Measurements from ENCODE around the gene KNOP1.

The KNOP1 gene

GRCh38 chr16:19717741-19718623 lies at the start of gene KNOP1, which contains the start of gene IQCK:
TSS of gene KNOP1 (minus strand) at chr16:19718227. CDS start at chr16:19715035, 3,192 bp downstream.
TSS of gene IQCK (plus strand) at chr16:19718271. CDS start at chr16:19718307, 36 bp downstream.
- DNase-seq (ENCODE audit: low read depth), result peak; percentile 30

DNA sequence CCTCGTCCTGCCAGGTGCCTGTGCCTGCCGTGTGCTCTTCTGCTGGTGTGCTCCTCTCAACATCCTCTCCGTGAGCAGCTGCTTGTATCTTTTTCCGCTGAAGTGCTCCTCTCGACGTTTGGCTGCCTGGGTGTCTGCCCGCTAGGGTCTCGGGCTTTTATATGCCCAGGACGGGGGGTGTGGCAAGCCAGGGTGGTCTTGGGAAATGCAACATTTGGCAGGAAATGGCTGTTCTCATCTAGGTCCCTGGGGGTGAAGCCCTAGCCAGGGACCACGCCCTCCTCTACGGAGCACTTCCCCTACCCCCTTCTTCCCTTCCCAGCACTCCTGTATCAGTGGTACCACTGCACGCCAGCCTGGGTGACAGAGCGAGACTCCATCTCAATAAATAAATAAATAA lies 49.5 kb upstream of the KNOP1 start:
- DNase-seq (ENCODE audit: low read depth), result no peak

GRCh38 chr16:19766988-19767387 lies 49.0 kb upstream of the KNOP1 start:
- no peak for DNase-seq (ENCODE audit: low read depth)

- DNase-seq (ENCODE audit: low read depth), result no peak
Measured at GRCh38 chr16:19766554-19766884, 48.5 kb upstream of the KNOP1 start.

DNA sequence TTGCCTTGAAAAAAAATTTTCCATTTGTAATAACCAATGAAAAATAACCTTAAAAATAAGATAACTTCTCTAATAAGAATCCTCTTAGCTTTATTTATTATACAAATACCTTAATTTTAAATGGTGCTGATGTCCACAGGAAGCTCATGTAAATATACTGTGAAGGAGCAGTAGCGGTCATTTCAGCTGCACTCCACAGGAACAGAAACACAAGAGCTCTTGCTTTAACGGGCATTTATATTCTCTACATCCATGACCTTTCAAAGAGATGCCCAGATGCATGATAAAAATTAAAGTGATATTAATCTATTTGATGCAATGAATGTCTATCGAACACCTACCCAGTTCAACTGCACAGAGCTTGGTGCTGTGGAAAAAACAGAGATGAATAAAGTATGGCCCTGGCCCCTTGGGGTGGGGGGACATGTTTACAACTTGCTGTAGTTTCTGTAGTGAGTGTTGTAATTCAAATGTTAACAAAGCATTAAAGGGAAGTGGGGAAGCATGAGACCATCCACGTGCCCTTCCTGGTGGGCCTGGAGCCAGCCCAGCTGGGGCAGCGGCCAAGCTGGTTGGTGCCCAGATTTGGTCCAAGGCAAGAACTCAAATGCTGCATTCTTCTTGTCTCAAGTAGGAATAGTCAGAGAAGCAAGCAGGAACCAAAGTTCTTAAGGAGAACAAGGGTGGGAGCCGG lies 48.0 kb upstream of the KNOP1 start:
- DNase-seq (ENCODE audit: low read depth), result no peak

GRCh38 chr16:19760356-19761060 lies 42.5 kb upstream of the KNOP1 start:
- no peak for DNase-seq (ENCODE audit: low read depth)

GRCh38 chr16:19757762-19758595 lies 40.0 kb upstream of the KNOP1 start:
- no peak for DNase-seq (ENCODE audit: low read depth)

DNA sequence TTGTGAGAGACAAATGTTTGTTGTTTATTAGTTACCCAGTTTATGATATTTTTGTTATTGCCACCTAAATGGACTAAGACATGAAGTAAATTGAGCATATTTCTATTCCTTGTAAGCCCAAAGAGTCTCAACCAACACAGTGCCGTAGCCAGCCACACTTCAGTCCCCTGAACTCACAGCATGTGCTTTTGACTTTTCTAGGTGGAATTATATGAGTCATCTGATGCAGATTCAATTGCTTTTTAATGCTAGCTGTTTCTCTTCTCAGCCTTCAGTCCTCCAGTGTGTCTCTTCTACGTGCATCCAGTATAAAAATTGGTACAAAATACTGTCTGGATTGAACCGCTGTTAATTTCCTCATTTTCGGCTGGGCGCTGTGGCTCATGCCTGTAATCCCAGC lies 39.0 kb upstream of the KNOP1 start:
- no peak for DNase-seq (ENCODE audit: low read depth)

DNA sequence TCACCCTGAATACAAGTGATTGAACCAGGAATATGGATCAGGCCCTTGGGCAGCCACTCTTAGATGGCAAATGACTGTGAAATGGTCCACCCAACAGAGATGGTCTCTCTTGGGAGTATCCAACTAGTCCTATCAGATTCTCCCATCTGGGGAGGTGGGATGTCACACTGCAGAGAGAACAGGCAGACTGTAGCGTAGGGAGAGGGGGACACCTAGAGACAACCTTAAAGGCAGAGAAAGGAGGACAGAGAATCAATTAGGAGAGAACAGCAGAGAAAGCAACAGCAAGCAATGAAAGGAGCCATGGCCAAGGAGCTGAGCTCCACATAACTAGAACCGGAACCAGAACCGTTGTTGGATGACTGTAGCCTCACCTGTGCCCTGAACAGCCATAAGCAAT lies 37.2 kb upstream of the KNOP1 start:
- no peak for DNase-seq (ENCODE audit: low read depth)

DNA sequence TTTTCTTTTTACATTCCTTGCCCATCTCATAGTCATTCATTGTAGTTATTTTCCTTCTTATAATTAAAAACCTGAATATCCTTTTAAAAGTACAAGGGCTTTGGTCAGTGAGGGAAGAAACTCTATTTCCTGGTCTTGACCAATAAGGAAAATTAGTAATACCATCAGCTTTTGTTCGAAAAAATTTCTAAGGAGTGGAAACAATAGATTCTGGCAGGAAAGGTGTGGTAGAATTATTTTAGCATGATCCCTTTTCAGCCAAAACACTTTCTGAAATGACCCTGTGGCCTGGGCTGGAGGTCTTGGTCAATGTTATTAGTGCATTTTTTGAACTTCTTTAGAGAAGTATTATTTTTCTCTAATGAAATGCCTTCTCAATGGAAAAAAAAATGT lies 36.6 kb upstream of the KNOP1 start:
- no peak for DNase-seq (ENCODE audit: low read depth)

GRCh38 chr16:19753815-19754643 lies 36.0 kb upstream of the KNOP1 start:
- DNase-seq (ENCODE audit: low read depth), result no peak

- DNase-seq (ENCODE audit: low read depth), result no peak
Measured at GRCh38 chr16:19751478-19752385, 33.7 kb upstream of the KNOP1 start.

DNA sequence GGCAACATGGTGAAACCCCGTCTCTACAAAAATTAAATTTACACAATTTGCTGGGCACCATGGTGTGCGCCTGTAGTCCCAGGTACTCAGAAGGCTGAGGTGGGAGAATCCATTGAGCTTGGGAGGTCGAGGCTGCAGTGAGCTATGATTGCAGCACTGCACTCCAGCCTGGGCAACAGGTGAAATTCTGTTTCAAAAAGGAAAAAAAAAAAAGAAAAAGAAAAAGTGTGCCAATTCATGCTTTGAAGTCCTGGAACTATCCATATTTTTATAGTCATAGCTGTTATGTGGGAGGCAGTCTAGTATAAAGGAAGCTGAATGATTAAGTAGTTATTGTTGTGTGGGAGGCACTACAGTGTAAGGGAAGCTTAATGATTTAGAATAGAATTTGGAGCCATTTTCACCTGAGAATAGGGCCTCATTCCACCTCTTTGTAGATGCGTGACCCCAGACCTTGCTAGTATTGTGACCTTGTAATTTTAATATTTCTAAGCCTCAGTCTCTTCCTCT lies 31.6 kb upstream of the KNOP1 start:
- no peak for DNase-seq (ENCODE audit: low read depth)

GRCh38 chr16:19748389-19749168 lies 30.6 kb upstream of the KNOP1 start:
- DNase-seq (ENCODE audit: low read depth), result no peak

GRCh38 chr16:19746561-19746960 lies 28.5 kb upstream of the KNOP1 start:
- DNase-seq (ENCODE audit: low read depth), result no peak

DNA sequence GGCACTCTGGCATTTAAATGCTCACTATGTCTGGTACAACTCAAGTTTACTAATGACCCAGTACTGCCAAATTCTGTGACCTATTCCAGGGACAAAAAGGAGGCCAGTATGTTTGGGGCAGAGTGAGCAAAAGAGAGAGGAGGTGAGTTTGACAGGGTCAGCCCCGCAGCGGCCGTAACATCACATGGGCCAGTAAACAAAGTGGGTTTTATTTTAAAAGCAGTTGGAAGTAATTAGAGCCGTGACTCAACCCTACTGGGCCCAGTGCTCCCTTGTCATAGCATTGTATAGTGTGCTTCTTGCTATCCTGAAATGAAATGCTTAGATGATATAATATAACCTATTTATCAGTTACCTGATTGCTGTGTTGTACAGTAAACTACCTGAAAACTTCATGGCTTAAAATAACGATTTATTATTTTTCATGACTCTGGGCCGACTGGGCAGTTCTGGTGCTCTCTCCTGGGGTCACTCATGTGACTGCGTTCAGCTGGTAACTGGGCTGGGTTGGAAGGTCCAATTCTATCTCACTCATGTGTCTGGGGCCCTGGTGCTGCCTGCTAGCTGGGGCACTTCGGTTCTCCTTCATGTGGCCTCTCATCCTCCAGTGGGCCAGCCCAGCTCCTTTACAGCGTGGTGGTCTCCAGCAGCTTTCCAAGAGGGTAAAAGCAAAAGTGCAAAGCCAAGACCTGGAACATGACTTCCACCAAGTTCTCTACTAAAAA lies 27.4 kb upstream of the KNOP1 start:
- no peak for DNase-seq (ENCODE audit: low read depth)

GRCh38 chr16:19744670-19745069 lies 26.6 kb upstream of the KNOP1 start:
- DNase-seq (ENCODE audit: low read depth), result no peak

DNA sequence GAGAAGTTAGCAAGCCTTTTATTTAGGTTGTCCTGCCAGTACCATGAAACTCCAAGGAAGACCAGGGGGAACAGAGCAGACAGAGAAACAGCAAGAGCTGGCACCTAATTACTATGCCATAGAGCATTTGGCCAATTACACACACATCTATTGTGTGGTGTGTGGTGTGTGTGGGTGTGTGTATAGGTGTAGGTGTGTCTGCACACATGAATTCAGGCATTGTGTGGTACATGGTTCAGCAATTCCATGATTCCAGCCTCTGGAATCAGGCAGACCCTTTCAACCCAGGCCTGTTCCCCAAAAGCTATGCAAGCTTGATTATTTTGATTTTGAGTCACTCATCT lies 25.8 kb upstream of the KNOP1 start:
- no peak for DNase-seq (ENCODE audit: low read depth)
